Fibroblast of villous mesenchyme (primary cell): Measurements from ENCODE around the gene ARMC5. TPM values are rescaled to one million over a fixed set of nuclear protein-coding genes. Genes with fewer than 3 reads are reported as not detected.
A peak's percentile ranks its signal among the peaks of the same experiment; 100 is the strongest.

Source experiments
- DNase-seq: peaks from one replicate; pipeline ENCODE4 v3.0.0-alpha.2; 2010; ENCODE audit warnings: low read depth
- H3K4me3 ChIP-seq: 2 replicates; pipeline ENCODE4 v1.5.1; 2011; ENCODE audit warnings: low read depth, mild to moderate bottlenecking, low read length
- total RNA-seq: library from RNA; depleted of rRNA; stranded (reverse); fragments of >200 nt; gene quantifications from 2 replicates; pipeline ENCODE4 v1.2.3, GENCODE V29; 2012
- TF ChIP-seq, protein P1 (sequence below): IDR thresholded peaks from 2 replicates; pipeline ENCODE4 v1.5.1; 2012; ENCODE audit warnings: low read depth, mild to moderate bottlenecking, low read length; ENCODE audit not compliant: insufficient read depth

Gene ARMC5
- total RNA-seq, 1 donor = 8.6 TPM

DNA sequence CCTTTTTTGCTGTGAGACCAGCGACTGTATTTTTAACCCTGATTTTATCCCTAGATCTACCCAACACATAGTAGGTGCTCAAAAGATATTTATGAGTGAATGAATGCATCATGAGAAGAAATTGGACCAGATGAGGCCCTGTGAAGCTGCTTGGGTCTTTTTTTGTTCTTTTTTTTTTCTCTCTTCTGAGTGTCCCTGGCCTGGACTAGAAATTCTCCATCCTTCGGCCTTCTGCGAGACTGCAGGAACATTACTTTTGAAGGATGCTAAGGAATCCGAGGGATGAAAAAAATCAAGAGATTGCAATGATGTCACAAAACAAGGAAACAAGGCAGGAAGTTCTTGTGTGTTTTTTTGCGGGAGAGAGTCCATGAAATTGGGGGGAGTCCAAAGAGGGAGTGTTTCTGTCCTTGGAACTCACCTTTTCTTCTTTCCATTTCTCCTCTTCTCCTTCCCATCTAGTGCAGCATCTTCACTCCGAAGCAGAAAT, 49.5 kb downstream of the ARMC5 start:
- DNase-seq = peak; percentile 51
- TF ChIP-seq, protein P1, sequence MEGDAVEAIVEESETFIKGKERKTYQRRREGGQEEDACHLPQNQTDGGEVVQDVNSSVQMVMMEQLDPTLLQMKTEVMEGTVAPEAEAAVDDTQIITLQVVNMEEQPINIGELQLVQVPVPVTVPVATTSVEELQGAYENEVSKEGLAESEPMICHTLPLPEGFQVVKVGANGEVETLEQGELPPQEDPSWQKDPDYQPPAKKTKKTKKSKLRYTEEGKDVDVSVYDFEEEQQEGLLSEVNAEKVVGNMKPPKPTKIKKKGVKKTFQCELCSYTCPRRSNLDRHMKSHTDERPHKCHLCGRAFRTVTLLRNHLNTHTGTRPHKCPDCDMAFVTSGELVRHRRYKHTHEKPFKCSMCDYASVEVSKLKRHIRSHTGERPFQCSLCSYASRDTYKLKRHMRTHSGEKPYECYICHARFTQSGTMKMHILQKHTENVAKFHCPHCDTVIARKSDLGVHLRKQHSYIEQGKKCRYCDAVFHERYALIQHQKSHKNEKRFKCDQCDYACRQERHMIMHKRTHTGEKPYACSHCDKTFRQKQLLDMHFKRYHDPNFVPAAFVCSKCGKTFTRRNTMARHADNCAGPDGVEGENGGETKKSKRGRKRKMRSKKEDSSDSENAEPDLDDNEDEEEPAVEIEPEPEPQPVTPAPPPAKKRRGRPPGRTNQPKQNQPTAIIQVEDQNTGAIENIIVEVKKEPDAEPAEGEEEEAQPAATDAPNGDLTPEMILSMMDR = peak; percentile 4
- H3K4me3 ChIP-seq = peak overlapping the region; percentile 96

DNA sequence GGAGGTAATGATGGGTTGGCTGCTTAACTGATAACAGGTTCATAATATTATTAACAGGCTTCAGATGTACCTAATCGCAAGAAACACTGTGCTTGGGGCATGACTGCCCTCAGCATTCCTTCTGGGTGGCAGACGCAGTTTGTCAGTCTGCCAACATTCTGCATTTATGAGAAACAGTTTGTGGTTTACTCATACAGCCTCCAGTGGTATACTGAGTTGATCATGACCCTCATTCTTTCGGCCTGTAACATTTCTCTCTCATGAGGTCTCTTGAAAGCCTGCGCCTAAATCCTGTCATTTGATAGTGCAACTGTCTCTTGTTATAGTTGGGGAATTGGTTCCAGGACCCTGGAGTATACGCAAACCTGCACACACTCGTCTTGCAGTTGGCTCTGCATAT, 53.8 kb downstream of the ARMC5 start:
- no peak overlapping the region for H3K4me3 ChIP-seq
- TF ChIP-seq, protein P1 = no peak
- peak; percentile 48 for DNase-seq

DNA sequence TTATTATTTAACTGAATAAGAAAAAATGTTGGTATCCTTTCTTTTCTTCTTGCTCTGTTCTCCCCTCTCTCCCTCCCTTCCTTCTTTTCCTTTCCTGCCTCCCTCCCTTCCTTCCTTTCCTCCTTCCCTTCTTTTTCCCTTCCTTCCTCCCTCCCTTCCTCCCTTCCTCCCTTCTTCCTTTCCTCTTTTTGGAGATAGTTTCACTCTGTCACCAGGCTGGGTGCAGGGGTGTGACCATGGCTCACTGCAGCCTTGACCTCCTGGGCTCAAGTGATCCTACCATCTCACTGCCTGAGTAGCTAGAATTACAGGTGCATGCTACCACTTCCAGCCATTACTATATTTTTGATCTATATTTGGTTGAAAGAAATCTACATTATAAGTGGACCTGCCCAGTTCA, 54.6 kb downstream of the ARMC5 start:
- no peak overlapping the region for H3K4me3 ChIP-seq
- TF ChIP-seq, protein P1 = no peak
- no peak for DNase-seq

Other genes starting within 250 kb of the ARMC5 start
- gene TRIM72, start 245.4 kb upstream of the ARMC5 start, total RNA-seq = not detected in 2 replicates
- gene PYDC1, start 242.4 kb upstream of the ARMC5 start, total RNA-seq = not detected in 2 replicates
- gene ITGAM, start 199.5 kb upstream of the ARMC5 start, total RNA-seq = not detected in 2 replicates
- gene ITGAX, start 104.3 kb upstream of the ARMC5 start, total RNA-seq = not detected in 2 replicates
- gene ITGAD, start 66.2 kb upstream of the ARMC5 start, total RNA-seq = not detected in 2 replicates
- gene COX6A2, start 31.1 kb upstream of the ARMC5 start, total RNA-seq = not detected in 2 replicates
- 0.43 and 0.64 TPM in 2 replicates for gene ZNF843, start 16.7 kb upstream of the ARMC5 start, total RNA-seq
- gene TGFB1I1, start 12.7 kb downstream of the ARMC5 start, total RNA-seq = 121 and 153 TPM in 2 replicates
- gene SLC5A2, start 23.6 kb downstream of the ARMC5 start, total RNA-seq = under 0.01 TPM in 2 replicates
- 52.2 and 56.7 TPM in 2 replicates for gene RUSF1, start 48.9 kb downstream of the ARMC5 start, total RNA-seq
- gene AHSP, start 68.4 kb downstream of the ARMC5 start, total RNA-seq = not detected in 2 replicates